CD4-positive, alpha-beta T cell treated with Interleukin-4 for 4 hours (primary cell): Measurements from ENCODE around the gene NACAD.
"Not testable (repeated sequence)": the region's sequence is repeated elsewhere in the genome, so short reads cannot be mapped to it uniquely, and the experiment has no call there.

ENCODE experiments used
- DNase-seq: peaks from one replicate; pipeline ENCODE4 v3.0.0-alpha.2; 2020

The NACAD gene

GRCh38 chr7:45044338-45044737 is 44.4 kb downstream of the NACAD start:
- no peak for DNase-seq

GRCh38 chr7:45039106-45039505 is 49.7 kb downstream of the NACAD start:
- DNase-seq = no peak

- no peak for DNase-seq
Observed at GRCh38 chr7:45037876-45038275, 50.9 kb downstream of the NACAD start.

- peak; percentile 22 for DNase-seq
Observed at GRCh38 chr7:45036796-45037195, 52.0 kb downstream of the NACAD start.

- DNase-seq = no peak
Observed at GRCh38 chr7:45036317-45036716, 52.5 kb downstream of the NACAD start.

GRCh38 chr7:45035893-45036292 is 52.9 kb downstream of the NACAD start:
- DNase-seq = peak; percentile 24

- DNase-seq = no peak
Observed at GRCh38 chr7:45035371-45035770, 53.4 kb downstream of the NACAD start.

- not testable (repeated sequence) for DNase-seq
Observed at GRCh38 chr7:45034710-45035109, 54.1 kb downstream of the NACAD start.

GRCh38 chr7:45033931-45034290 is 54.9 kb downstream of the NACAD start:
- no peak for DNase-seq

- DNase-seq = peak; percentile 44
Observed at GRCh38 chr7:45033261-45033930, 55.4 kb downstream of the NACAD start.

- DNase-seq = no peak
Observed at GRCh38 chr7:45032421-45032820, 56.3 kb downstream of the NACAD start.

- DNase-seq = no peak
Observed at GRCh38 chr7:45031829-45032228, 56.9 kb downstream of the NACAD start.
